Glutamatergic neuron (in vitro differentiated cells): Measurements from ENCODE around the gene KMT5B. TPM values are rescaled to one million over a fixed set of nuclear protein-coding genes. Genes with fewer than 3 reads are reported as not detected.

Experiments used
- DNase-seq: peaks from one replicate; pipeline ENCODE4 v3.0.0; 2022
- H3K27ac Mint-ChIP-seq: one replicate; pipeline ENCODE4 v1.8.0; 2020; ENCODE audit warnings: mild to moderate bottlenecking, mixed read lengths, inconsistent platforms; ENCODE audit not compliant: unreplicated experiment
- H3K27me3 Mint-ChIP-seq: one replicate; pipeline ENCODE4 v1.8.0; 2020; ENCODE audit warnings: mild to moderate bottlenecking, moderate library complexity, mixed read lengths, inconsistent platforms; ENCODE audit not compliant: unreplicated experiment
- H3K36me3 Mint-ChIP-seq: one replicate; pipeline ENCODE4 v1.8.0; 2020; ENCODE audit warnings: mild to moderate bottlenecking, mixed read lengths, inconsistent platforms; ENCODE audit not compliant: unreplicated experiment
- H3K4me1 Mint-ChIP-seq: one replicate; pipeline ENCODE4 v1.8.0; 2020; ENCODE audit warnings: mild to moderate bottlenecking, low read depth, mixed read lengths, inconsistent platforms; ENCODE audit not compliant: unreplicated experiment
- H3K4me3 Mint-ChIP-seq: one replicate; pipeline ENCODE4 v1.8.0; 2020; ENCODE audit warnings: mild to moderate bottlenecking, mixed read lengths, inconsistent platforms; ENCODE audit not compliant: unreplicated experiment
- H3K9me3 Mint-ChIP-seq: one replicate; pipeline ENCODE4 v1.8.0; 2020; ENCODE audit warnings: mild to moderate bottlenecking, moderate library complexity, mixed read lengths, inconsistent platforms; ENCODE audit not compliant: unreplicated experiment
- total RNA-seq: library from RNA; stranded (reverse); fragmentation: NEBNext Ultra II Directional; extraction: Animal tissue kit (Norgen Biotek cat#: 25700); gene quantifications from one replicate; pipeline ENCODE4 v1.2.1, GENCODE V29; 2021; ENCODE audit not compliant: unreplicated experiment
- TF ChIP-seq, protein P1 (sequence below): fragments of 200-600 bp; sonication (generic); IDR thresholded peaks from one replicate; pipeline ENCODE4 v1.5.0; 2021; ENCODE audit not compliant: partially characterized antibody, unreplicated experiment

KMT5B gene
- total RNA-seq, 1 donor from 2014 or later = 77.4 TPM

DNA sequence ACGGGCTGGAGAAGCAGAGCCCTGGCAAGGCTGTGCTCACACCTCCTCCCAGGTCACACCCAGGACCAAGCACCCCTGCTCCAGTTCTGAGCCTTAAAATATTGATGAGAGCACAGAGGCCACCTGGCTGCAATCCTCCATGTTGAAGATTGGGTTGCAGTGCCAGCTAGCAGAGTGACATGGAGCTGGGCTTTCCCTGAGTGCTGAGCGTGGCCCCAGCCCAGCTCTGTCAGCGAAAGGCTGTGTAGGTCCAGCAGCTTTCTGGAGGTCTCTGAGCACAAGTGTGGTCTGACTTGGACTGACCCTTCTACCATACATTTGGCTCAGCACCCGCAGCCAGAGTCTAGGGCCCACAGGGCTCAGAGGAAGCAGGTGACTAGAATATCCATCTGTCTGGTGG is 87.9 kb downstream of the KMT5B start:
- peaks cover 8% of the 10 kb centered on the region for H3K9me3 Mint-ChIP-seq
- DNase-seq = no peak
- peaks cover 12% of the 10 kb centered on the region for H3K27me3 Mint-ChIP-seq
- H3K4me3 Mint-ChIP-seq = no peak overlapping the region
- H3K27ac Mint-ChIP-seq = no peak overlapping the region
- H3K36me3 Mint-ChIP-seq = peaks cover 12% of the 10 kb centered on the region
- TF ChIP-seq, protein P1, sequence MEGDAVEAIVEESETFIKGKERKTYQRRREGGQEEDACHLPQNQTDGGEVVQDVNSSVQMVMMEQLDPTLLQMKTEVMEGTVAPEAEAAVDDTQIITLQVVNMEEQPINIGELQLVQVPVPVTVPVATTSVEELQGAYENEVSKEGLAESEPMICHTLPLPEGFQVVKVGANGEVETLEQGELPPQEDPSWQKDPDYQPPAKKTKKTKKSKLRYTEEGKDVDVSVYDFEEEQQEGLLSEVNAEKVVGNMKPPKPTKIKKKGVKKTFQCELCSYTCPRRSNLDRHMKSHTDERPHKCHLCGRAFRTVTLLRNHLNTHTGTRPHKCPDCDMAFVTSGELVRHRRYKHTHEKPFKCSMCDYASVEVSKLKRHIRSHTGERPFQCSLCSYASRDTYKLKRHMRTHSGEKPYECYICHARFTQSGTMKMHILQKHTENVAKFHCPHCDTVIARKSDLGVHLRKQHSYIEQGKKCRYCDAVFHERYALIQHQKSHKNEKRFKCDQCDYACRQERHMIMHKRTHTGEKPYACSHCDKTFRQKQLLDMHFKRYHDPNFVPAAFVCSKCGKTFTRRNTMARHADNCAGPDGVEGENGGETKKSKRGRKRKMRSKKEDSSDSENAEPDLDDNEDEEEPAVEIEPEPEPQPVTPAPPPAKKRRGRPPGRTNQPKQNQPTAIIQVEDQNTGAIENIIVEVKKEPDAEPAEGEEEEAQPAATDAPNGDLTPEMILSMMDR = no peak
- H3K4me1 Mint-ChIP-seq = no peaks in the 10 kb centered on the region

DNA sequence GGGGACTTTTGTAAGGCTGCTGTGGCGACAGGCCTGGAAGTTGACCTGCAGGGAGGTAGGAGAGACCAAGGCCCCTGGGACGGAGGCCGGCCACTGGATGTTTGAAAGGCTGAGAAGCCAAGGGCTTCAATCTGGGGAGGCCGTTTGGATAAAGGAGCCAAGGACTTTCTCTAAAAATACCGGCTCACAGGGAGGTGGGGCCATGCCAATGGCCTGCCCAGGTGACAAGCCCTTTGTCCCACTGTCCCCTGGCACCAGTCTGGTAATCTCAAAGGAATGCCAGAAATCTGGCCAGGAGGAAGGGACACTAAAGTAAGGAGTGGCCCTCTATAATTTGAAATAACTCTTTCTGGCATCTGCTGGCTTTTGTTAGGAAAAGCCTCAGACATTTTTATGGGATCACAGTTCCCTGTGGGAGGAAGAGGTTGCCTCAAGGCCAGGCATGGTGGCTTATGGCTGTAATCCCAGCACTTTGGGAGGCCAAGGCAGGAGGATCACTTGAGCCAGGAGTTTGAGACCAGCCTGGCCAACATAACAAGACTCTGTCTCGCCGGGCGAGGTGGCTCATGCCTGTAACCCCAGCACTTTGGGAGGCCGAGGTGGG is 90.1 kb downstream of the KMT5B start:
- DNase-seq = no peak
- Mint-ChIP-seq H3K4me3 (no peak overlapping the region), H3K36me3 (no peaks in the 10 kb centered on the region), H3K27ac (no peak overlapping the region), H3K27me3 (peaks cover 5% of the 10 kb centered on the region), H3K9me3 (peaks cover 10% of the 10 kb centered on the region), H3K4me1 (peaks cover 5% of the 10 kb centered on the region)
- TF ChIP-seq, protein P1 = no peak

DNA sequence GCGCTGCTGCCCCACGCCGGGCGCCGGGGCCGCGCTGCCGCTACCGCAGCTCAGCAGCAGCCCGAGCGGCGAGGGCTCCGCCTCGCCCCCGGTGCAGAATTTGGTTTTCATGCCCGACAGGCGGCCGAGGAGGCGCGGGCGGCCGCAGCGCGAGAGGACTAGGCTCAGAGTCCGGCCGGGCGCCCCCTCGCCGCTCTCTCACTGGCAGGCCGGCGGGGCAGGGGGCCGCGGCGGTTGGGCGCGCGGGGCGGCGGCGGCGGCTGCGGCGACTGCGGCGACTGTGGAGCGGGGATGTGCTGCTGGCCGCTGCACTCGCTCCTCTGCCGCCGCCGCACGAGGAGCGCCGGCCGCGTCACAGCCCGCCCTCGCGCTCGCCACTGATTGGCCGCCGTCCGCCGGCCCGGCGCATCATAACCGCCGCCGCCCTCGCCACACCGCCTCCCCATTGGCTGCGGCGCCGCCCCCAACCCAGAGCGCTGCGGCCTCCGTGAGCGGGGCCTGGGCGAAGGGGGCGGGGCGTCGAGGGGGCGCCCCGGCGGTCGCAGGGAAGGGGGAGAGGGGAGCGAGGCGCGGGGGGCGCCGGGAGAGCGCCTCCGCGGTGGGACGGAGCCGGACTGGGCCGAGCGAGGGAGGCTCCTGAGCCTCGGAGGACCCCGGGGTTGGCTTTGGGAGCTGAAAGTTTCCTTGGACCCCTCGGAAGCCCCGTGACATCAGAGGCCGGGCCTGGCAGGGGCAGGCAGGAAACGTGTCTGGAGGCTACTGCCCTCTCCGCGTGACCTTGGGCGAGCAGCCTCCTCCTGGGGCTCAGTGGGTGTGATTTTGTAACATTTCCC is 91.8 kb downstream of the KMT5B start, which contains the start of gene CHKA:
Gene CHKA, minus strand, starts transcription at position 322 of the 833 bp plus-strand sequence. Its CDS starts 211 bp downstream, at position 111.
- H3K4me1 Mint-ChIP-seq = peaks cover 13% of the 10 kb centered on the region

DNA sequence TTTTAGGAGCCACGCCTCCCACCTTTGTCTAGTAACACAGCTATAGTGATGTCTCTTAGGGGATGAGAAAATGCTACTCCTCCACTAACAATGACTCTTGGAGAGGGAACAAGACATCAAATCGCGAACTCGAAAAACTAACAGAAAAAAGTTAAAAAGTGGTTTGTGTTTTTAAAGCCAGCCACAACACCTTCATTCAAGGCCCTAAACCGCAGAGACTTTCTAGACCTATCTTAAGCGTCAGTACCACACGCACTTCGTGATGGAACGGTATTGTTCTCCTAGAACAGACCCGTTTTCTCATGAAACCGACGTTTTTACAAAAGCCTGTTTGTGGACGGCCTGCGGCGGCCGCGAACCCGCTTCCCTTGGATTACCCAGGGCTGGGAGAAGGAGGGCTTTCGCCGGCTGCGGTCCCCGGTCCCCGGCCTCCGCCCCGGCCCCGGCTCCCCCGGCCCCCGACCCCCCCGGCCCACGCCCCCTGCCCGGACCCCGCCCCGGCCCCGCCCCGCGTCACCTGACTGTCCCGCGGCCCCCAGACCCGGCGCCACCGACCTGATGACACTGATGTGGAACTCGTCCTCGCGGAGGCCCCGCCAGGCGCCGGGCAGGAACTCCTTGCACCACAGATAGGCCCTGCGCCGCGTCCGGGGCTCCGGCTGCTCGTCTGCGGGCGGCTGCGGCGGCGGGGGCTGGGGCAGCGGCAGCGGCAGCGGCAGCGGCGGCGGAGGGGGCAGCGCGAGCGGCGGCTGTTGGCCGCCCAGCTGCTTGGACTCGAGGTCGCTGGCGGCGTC is 92.6 kb downstream of the KMT5B start:
- Mint-ChIP-seq H3K27ac (peak overlapping the region; percentile 99), H3K4me3 (peak overlapping the region; percentile 99), H3K27me3 (peaks cover 4% of the 10 kb centered on the region), H3K36me3 (no peaks in the 10 kb centered on the region), H3K4me1 (peaks cover 13% of the 10 kb centered on the region), H3K9me3 (peaks cover 10% of the 10 kb centered on the region)
- TF ChIP-seq, protein P1 = no peak
- peak; percentile 82 for DNase-seq

More for the DNA sequence above, 91.8 kb downstream of the KMT5B start, which contains the start of gene CHKA:
- TF ChIP-seq, protein P1 = no peak
- Mint-ChIP-seq H3K36me3 (no peaks in the 10 kb centered on the region), H3K4me3 (peak within 1 kb of the TSS; percentile 99), H3K9me3 (peaks cover 10% of the 10 kb centered on the region), H3K27ac (peak within 1 kb of the TSS; percentile 99), H3K27me3 (peaks cover 4% of the 10 kb centered on the region)
- peak; percentile 96 for DNase-seq
